Activated CD8-positive, alpha-beta memory T cell treated with anti-CD3 and anti-CD28 coated beads, Interleukin-2, amount 10 ng/mL, durations not matched to agents 7 days and 5 days (primary cell): ENCODE data around the gene PANX2. TPM values are rescaled to one million over a fixed set of nuclear protein-coding genes. Genes with fewer than 3 reads are reported as not detected.

ENCODE experiments used
- ATAC-seq: fragments of 150-1000 bp; cut with Tn5 transposase; one replicate; pipeline ENCODE4 v1.10.0; 2021; ENCODE audit warnings: moderate library complexity
- CTCF ChIA-PET: fragments of 350-600 bp; sonication (Branson Sonifier 250); formaldehyde crosslinking; loops from one replicate; lab custom pipeline; 2021; ENCODE audit warnings: antibody characterized with exemption; lab: Charles Lee
- DNase-seq: peaks from one replicate; pipeline ENCODE4 v3.0.0-alpha.2; 2020
- H3K27ac Mint-ChIP-seq: one replicate; pipeline ENCODE4 v1.8.0; 2021; ENCODE audit warnings: mild to moderate bottlenecking, mixed read lengths
- H3K27me3 Mint-ChIP-seq: one replicate; pipeline ENCODE4 v1.8.0; 2021; ENCODE audit warnings: mixed read lengths
- H3K36me3 Mint-ChIP-seq: one replicate; pipeline ENCODE4 v1.8.0; 2021; ENCODE audit warnings: mild to moderate bottlenecking, mixed read lengths
- H3K4me1 Mint-ChIP-seq: one replicate; pipeline ENCODE4 v1.8.0; 2021; ENCODE audit warnings: mixed read lengths
- H3K4me3 Mint-ChIP-seq: one replicate; pipeline ENCODE4 v1.8.0; 2021; ENCODE audit warnings: mild to moderate bottlenecking, moderate library complexity, mixed read lengths
- H3K9me3 Mint-ChIP-seq: one replicate; pipeline ENCODE4 v1.8.0; 2022; ENCODE audit warnings: low read depth, mixed read lengths
- total RNA-seq, 2 experiments: library from RNA; stranded (reverse); gene quantifications; one replicate each; pipeline ENCODE4 v1.2.3, GENCODE V29; 2021

PANX2 gene
- total RNA-seq, 2 experiments from 2014 or later: 1.3 to 1.8 TPM

DNA sequence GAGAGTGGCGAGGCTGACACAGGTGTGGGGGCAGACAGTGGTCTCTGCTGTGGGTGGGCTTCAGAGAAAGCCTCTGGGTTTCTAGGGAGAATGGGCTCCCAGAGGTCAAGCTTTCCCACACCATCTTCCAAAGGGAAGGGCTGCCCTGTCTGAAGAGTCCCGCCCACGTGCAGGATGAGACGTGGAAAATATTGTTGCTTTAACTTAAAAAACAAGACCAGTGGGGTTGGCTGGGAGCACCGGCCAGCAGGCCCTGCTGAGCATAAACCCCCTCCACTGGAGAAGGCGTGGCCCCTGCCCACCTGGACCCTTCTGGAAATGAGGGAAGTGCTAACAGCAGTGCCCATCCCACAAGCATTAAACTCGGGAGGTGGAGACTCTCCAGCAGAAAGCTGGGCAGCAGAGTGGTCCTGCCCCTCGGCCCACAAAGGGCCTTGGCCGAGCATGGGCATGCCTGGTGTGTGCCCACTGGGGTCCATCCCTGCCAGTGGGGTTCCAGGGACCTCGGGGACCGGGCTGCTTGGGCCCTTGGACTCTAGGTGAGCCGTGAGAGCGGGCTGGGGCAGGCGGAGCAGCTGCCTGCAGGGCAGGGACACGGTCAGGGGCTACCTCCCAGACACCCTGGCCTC lies 45.6 kb downstream of the PANX2 start:
- no peaks in the 10 kb centered on the region for H3K9me3 Mint-ChIP-seq
- peak overlapping the region; percentile 56 for H3K27ac Mint-ChIP-seq
- H3K27me3 Mint-ChIP-seq: no peaks in the 10 kb centered on the region
- peaks cover 24% of the 10 kb centered on the region for H3K36me3 Mint-ChIP-seq
- no peak overlapping the region for H3K4me3 Mint-ChIP-seq
- CTCF ChIA-PET: interaction anchor here (1.3 kb wide), 1 partner anchor 67 kb away, joined by 3 read pairs; no protein-coding TSS in a partner anchor
- no peak for DNase-seq
- peaks cover 1% of the 10 kb centered on the region for H3K4me1 Mint-ChIP-seq
- ATAC-seq: no peak

DNA sequence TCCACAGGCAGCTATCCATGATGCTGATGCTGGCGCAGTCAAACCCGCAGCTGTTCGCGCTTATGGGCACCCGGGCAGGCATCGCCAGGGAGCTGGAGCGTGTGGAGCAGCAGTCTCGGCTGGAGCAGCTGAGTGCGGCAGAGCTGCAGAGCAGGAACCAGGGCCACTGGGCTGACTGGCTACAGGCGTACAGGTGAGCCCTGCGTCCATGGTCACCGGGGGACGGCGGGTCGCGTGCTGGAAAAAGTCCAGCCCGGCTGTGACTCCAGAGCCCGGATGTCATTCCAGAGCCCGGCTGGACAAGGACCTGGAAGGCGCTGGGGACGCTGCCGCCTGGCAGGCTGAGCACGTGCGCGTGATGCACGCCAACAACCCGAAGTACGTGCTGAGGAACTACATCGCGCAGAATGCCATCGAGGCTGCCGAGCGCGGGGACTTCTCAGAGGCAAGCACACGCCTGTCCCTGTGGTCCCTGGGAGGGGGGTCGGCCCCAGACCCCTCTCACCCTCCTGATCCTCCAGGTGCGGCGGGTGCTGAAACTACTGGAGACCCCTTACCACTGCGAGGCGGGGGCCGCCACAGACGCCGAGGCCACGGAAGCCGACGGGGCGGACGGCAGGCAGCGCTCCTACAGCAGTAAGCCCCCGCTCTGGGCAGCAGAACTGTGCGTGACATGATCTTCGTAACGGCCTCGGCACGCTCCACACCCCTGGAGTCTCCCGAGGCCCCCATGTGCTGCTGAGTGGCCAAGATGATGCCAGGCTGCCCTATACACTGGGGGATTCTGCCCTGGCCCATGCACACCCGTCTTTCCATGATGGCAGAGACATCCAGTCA lies 46.4 kb downstream of the PANX2 start:
- no peaks in the 10 kb centered on the region for H3K9me3 Mint-ChIP-seq
- no peak overlapping the region for H3K27ac Mint-ChIP-seq
- H3K4me3 Mint-ChIP-seq: no peak overlapping the region
- ATAC-seq (no peak), DNase-seq (no peak)
- H3K36me3 Mint-ChIP-seq: peaks cover 25% of the 10 kb centered on the region
- H3K4me1 Mint-ChIP-seq: peaks cover 1% of the 10 kb centered on the region
- CTCF ChIA-PET: interaction anchor here (1.3 kb wide), 1 partner anchor 68 kb away, joined by 3 read pairs; no protein-coding TSS in a partner anchor
- no peaks in the 10 kb centered on the region for H3K27me3 Mint-ChIP-seq

DNA sequence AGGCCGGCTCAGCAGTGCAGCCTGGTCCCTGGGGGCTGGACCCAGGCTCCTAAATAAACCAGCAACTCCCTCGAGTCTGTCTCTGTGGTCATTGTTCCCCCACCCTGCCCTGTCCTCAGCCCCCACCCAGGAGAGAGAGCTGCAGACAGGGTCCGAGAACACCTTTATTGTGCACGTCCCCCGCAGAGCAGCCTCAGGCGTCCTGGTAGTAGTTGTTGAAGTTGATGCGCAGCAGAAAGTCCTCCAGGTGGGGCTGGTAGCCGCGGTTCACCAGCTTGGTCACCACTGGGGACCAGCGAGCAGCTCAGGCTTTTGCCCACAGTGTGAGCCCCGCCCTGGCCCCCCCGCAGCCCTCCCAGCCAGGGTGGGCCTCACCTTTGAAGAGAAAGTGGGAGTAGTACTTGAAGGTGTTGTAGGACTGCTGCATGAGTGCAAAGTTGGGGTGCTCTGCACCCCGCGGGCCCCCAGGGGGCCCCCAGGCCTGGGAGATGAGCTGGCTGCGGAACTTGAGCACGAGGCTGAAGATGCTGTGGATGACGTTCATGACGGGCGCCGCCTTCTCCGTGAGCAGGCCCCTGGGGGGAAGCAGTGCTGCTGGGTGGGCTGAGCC lies 47.1 kb downstream of the PANX2 start:
- ATAC-seq (no peak), DNase-seq (no peak)
- CTCF ChIA-PET: no interaction called here
- Mint-ChIP-seq H3K9me3 (no peaks in the 10 kb centered on the region), H3K4me1 (peaks cover 1% of the 10 kb centered on the region), H3K27me3 (no peaks in the 10 kb centered on the region), H3K4me3 (no peak overlapping the region), H3K27ac (no peak overlapping the region), H3K36me3 (peaks cover 25% of the 10 kb centered on the region)

DNA sequence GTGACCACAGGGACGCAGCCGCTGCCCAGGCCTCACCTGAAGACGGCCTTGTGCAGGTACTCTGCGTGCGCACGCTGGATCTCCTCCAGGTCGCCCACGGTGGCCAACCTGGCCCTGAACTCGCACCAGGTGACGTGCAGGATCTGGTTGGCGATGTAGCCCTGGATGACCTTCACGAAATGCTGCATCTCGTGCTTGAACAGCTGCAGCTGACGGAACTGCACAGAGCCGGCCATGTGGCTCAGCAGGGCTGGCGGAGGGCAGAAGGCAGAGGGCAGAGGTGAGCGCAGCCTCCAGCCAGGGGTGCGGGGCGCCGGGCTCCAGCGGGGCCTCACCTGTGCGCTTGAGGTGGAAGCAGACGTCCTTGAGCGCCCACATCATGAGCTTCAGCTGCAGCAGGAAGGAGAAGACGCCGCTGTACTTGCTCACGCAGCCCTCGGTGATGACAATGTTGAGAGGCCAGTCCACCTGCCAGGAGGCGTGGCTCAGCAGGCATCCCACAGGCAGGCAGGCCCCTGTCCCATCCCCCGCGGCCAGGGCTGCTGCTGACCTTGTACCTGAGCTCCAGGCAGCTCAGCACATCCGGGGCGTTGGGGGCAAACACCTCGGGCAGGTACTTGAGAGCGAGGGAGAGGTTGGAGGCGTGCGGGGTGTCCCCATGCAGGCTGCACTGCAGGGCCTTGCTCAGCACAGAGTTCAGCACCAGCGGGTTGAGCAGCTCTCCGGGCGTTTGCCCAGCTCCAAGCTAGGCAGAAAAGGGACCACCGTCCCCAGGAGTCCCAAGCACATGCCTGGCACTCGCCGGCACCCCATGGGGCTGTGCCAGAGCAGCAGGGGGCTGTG lies 47.8 kb downstream of the PANX2 start:
- Mint-ChIP-seq H3K4me1 (peaks cover 1% of the 10 kb centered on the region), H3K27ac (no peak overlapping the region), H3K36me3 (peaks cover 21% of the 10 kb centered on the region), H3K4me3 (no peak overlapping the region), H3K27me3 (no peaks in the 10 kb centered on the region), H3K9me3 (no peaks in the 10 kb centered on the region)
- no peak for DNase-seq
- CTCF ChIA-PET: no interaction called here
- no peak for ATAC-seq

DNA sequence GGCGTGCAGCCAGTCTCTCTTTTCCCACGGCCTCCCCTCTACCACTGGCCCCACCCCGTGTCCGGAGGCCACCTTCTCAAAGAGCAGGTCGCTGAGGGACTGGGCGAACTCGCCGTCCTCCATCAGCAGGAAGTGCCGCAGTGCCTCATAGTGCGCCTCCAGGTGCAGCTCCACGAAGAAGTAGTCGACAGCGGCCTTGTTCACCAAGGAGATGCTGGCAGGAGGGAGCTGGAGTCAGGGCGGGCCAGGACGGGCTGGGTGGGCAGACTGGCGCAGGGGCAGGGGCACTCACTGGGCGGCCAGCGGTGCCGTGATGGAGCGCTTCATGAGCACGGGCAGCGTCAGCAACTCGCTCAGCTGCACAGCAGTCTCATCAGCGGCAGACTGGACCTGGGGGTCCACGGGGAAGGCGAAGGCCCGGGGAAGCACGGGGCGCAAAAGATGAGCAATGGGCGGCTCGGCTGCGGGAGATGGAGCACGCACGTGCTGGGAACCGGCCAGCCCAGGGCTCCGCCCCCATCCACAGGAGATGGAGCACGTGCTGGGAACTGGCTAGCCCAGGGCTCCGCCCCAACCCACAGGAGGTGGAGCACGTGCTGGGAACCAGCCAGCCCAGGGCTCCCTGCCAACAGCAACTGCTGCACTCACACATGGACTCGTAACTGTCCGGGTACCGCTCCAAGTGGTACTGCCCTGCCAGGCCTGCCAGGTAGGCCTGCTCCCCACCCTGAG lies 48.6 kb downstream of the PANX2 start:
- H3K27me3 Mint-ChIP-seq: no peaks in the 10 kb centered on the region
- no peaks in the 10 kb centered on the region for H3K4me1 Mint-ChIP-seq
- CTCF ChIA-PET: no interaction called here
- peaks cover 18% of the 10 kb centered on the region for H3K36me3 Mint-ChIP-seq
- H3K9me3 Mint-ChIP-seq: no peaks in the 10 kb centered on the region
- no peak overlapping the region for H3K4me3 Mint-ChIP-seq
- DNase-seq (no peak), ATAC-seq (no peak)
- H3K27ac Mint-ChIP-seq: no peak overlapping the region

GRCh38 chr22:50219800-50220602 lies 49.5 kb downstream of the PANX2 start:
- CTCF ChIA-PET: no interaction called here
- Mint-ChIP-seq H3K9me3 (no peaks in the 10 kb centered on the region), H3K4me3 (no peak overlapping the region), H3K27me3 (no peaks in the 10 kb centered on the region), H3K27ac (no peak overlapping the region), H3K36me3 (peaks cover 15% of the 10 kb centered on the region), H3K4me1 (no peaks in the 10 kb centered on the region)
- DNase-seq: no peak
- ATAC-seq: no peak

GRCh38 chr22:50220603-50221409 lies 50.3 kb downstream of the PANX2 start:
- Mint-ChIP-seq H3K27me3 (no peaks in the 10 kb centered on the region), H3K9me3 (no peaks in the 10 kb centered on the region), H3K4me1 (no peaks in the 10 kb centered on the region), H3K4me3 (no peak overlapping the region), H3K36me3 (peaks cover 15% of the 10 kb centered on the region), H3K27ac (no peak overlapping the region)
- no peak for DNase-seq
- CTCF ChIA-PET: no interaction called here
- ATAC-seq: no peak

DNA sequence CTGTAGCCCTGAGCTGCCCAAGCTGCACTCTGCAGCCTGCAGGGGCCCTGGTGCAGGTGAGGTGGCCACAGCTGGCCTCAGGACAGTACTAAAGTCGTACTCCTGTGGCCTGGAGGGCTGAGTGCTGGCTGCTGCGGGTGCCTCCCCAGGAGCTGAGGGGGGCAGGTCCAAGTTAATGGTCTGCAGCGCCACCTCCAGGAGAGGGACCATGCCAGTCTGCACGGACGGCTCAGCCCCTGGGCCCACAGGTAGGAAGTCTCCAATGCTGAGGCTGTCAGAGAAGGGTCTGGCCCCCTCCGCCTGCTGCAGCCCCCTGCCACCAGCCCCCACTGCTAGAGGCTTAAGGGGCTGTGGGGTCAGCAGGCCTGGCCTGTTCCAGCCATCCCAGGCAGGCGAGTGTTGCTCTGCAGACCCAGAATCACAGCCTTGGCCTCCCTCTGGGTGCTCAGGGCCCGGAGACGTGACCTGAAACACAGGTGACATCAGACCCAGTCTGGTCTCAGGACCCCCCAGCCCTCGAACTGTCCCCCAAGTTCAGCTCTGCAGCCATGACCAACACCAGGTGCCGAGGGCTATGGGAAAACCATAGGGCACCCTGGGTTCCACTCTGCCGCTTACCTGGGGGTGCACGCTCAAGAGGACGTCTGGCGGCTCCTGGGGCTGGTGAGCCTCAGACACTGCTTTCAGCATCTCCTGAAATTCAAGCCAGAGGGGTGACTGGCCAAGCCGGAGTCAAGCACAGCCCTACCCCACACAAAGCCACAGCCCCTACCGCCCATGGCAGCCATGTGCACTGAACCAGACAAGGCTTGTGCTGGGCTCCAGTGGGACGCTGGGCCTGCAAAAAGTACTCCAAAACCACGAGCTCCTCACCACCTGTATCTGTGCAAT lies 51.1 kb downstream of the PANX2 start:
- DNase-seq (no peak), ATAC-seq (no peak)
- Mint-ChIP-seq H3K9me3 (no peaks in the 10 kb centered on the region), H3K36me3 (peaks cover 17% of the 10 kb centered on the region), H3K27me3 (no peaks in the 10 kb centered on the region), H3K27ac (no peak overlapping the region), H3K4me3 (no peak overlapping the region), H3K4me1 (no peaks in the 10 kb centered on the region)
- CTCF ChIA-PET: no interaction called here

- H3K27me3 Mint-ChIP-seq: no peaks in the 10 kb centered on the region
- CTCF ChIA-PET: interaction anchor here (2.0 kb wide), 1 partner anchor 19 kb away, joined by 5 read pairs; no protein-coding TSS in a partner anchor
- no peaks in the 10 kb centered on the region for H3K9me3 Mint-ChIP-seq
- H3K4me1 Mint-ChIP-seq: no peaks in the 10 kb centered on the region
- DNase-seq: no peak
- no peak overlapping the region for H3K4me3 Mint-ChIP-seq
- peaks cover 16% of the 10 kb centered on the region for H3K36me3 Mint-ChIP-seq
- no peak for ATAC-seq
- no peak overlapping the region for H3K27ac Mint-ChIP-seq
These were observed 52.0 kb downstream of the PANX2 start for GRCh38 chr22:50222508-50222907.

DNA sequence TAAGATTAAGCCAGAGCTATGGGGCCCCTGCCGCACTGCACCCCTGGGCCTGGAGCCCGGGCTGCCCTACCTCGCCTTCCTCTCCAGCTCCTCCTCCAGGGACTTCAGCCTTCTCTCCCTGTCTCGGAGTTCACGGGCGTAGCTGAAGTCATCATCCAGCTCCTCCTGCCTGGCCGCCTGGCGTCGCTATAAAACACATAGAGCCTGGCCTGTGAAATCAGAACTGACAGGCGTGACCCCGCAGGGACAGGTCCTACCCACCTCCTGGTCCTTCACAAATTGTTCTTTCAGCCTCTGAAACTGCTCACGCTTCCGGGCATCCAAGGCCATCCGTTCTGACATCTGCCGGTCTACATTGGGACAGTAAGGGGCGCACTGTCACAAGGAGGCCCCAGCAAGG lies 53.5 kb downstream of the PANX2 start:
- no peak for ATAC-seq
- H3K36me3 Mint-ChIP-seq: peaks cover 15% of the 10 kb centered on the region
- no peaks in the 10 kb centered on the region for H3K9me3 Mint-ChIP-seq
- CTCF ChIA-PET: interaction anchor here (2.0 kb wide), 1 partner anchor 17 kb away, joined by 5 read pairs; no protein-coding TSS in a partner anchor
- H3K4me3 Mint-ChIP-seq: no peak overlapping the region
- no peaks in the 10 kb centered on the region for H3K27me3 Mint-ChIP-seq
- H3K27ac Mint-ChIP-seq: peak overlapping the region; percentile 9
- H3K4me1 Mint-ChIP-seq: no peaks in the 10 kb centered on the region
- no peak for DNase-seq
